Activated naive CD4-positive, alpha-beta T cell treated with Interleukin-2 at 50 U/mL for 16 hours (primary cell): ENCODE results near the gene CHST8.
"Not testable (repeated sequence)": the region's sequence is repeated elsewhere in the genome, so short reads cannot be mapped to it uniquely, and the experiment has no call there.

Experiments used
- DNase-seq: peaks from one replicate; pipeline ENCODE4 v3.0.0-alpha.2; 2020

CHST8 gene

DNA sequence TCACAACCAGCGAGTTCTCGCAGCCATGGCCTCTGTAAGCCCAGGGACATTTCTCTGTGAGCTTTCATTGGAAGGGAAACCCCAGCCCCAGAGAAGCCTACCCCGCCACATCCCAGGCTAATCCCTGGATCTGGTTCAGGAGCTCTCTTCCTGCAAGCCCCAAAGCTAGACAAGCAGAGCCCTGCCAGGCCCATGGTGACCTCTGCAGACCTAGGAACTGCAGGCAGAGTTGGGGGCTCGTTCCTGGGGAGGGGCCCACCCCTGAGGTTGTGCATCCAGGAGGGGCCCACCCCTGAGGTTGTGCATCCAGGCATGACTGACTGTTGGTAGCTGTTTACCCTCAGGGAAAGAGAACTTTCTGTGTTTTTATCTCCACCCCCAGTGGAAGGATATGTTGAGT lies 196.7 kb downstream of the CHST8 start:
- no peak for DNase-seq

DNA sequence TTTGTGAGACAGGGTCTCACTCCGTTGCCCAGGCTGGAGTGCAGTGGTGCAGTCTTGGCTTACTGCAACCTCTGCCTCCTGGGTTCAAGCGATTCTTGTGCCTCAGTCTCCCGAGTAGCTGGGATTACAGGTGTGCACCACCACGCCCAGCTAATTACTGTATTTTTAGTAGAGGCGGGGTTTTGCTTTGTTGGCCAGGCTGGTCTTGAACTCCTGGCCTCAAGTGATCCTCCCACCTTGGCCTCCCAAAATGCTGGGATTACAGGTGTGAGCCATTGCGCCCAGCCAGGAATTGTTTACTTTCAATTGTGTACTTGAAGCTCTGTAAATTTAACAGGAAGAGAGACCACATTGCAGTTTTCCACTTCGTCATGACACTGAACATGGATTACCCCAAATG lies 197.3 kb downstream of the CHST8 start:
- not testable (repeated sequence) for DNase-seq

DNA sequence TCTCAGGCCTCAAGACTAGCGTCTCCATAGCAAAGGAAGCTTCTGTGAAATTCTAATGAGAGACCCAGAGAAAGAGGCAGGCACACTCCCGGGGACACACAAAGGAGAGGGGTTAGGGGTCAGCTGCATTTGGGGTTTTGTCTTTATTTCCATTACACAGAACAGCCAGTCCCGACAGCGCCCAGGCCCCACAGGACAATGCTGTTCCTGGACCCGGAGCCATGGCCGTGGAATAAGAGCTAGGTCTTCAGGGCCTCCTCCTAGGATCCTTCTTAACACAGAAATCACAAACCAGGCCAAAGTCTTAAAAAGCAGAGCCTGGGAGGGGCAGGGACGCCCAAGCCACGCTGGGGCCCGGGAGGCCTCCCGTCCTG lies 197.7 kb downstream of the CHST8 start:
- DNase-seq, result no peak

DNA sequence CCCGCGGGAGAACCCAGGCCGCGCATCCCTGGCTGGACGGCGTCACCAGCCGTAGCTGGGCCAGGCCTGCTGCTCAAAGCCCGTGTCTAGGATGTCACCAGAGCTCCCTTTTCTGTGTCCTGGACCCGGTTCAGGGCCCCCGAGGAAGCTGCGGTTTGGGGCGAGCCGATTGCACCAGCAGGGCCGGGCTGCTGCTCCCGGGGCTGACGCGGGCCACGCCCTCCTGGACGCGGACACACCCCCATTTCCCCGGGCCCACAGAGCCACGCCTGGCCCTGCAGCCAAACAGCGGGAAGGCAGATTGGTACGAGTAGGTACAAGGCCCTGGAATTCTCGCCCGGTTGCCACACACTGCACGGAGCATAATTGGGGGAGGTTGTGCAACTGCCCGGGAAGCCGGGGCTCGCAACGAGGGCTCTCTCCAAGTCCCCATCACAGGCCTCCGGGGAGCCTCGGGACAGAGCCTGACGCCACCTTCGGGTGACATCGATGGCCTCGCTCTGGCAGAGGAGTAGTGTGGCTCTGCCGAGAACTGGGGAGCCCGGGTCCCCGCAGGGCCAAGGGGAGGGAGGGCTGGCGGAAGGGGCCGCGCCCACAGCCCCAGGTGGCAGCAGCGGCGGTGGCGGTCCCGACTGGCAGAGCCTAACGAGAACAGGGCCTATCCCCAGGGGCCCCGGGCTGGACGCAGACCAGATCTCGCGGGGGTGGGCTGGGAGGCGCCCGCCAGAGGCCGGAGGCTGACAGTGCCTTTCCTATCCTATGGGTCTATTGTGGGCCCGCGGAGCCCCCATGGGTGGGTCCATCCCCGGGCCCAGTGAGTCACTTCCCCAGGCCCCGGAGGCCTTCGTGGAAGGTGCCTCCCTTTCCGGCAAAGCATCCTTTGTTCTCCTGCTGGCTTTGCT lies 198.4 kb downstream of the CHST8 start:
- DNase-seq, result peak; percentile 71

DNA sequence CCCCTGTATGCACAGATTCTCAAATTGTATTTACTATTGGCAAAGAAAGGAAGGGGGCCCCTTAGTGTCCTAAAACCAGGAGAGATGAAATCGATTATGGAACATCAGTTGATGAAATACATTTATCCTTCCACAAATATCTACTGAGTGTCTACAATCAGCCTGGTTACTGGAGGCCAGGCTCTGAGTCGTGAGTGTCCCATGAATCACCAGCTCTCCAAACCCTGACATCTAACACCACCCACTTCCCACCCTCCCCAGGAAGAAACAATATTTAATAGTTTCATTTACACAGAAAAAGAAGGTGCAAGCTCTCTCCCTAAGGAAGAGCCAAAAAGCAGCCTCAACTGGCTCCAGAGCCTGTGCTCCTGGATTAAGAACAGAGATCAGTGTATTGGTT lies 200.1 kb downstream of the CHST8 start:
- no peak for DNase-seq
